HG03354 (cell line): ENCODE measurements around the gene CSNK1G2.

Experiments used
- ATAC-seq: cut with Tn5 transposase; IDR thresholded peaks from one replicate; pipeline ENCODE4 v1.9.1; 2021; ENCODE audit warnings: mild to moderate bottlenecking; ENCODE audit not compliant: unreplicated experiment, poor library complexity, severe bottlenecking

The CSNK1G2 gene

DNA sequence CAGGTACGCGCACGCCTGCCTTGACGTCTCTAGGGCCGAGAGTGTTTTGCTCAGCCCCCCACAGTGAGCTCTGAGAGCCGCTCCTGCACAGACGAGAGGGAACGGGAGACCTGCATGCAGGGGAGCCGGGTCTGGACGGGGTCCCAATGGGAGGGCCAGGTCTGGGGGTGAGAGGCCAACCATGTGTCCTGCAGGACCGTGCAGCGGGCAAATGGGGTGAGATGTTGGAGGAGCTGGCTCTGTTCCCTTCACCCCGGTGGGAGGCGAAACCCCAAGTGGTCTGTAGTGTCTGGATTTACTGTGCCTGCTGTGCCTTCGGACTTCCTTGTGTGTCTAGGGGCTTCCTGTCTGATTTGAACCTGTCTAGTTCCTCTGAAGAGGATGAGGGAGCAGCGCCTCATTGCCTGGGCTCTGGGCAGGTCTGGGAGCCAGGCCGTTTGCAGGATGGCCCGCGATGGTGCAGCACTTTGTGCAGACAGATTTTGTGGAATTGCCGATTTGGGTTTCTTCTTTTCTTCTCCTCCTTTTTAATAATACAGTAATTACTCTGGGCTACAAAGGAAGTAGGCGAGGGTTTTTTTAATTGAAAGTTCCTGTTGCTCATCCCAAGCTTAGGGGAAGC lies 2.1 kb downstream of the CSNK1G2 start:
- no peak for ATAC-seq

DNA sequence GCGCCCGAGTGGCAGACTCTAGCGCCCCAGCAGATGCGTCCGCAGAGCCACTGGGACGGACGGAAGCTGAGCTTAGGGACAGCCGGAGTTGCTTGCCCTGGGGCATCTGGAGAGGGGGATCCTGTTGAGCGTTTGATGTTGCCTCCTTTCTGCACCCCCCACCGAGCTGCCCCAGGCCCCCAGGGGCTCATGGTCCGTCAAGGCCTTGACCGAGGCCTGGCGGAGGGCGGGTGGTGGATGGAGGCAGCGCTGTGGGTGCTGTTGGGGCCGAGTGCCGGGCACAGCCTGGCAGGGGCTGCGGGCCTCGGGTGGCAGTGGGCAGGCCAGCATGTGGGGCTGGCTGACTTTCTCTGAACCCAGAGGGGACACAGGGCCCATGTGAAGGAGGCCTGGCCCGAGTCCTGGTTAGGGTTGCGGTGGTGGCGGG lies 2.7 kb downstream of the CSNK1G2 start:
- ATAC-seq, result no peak

DNA sequence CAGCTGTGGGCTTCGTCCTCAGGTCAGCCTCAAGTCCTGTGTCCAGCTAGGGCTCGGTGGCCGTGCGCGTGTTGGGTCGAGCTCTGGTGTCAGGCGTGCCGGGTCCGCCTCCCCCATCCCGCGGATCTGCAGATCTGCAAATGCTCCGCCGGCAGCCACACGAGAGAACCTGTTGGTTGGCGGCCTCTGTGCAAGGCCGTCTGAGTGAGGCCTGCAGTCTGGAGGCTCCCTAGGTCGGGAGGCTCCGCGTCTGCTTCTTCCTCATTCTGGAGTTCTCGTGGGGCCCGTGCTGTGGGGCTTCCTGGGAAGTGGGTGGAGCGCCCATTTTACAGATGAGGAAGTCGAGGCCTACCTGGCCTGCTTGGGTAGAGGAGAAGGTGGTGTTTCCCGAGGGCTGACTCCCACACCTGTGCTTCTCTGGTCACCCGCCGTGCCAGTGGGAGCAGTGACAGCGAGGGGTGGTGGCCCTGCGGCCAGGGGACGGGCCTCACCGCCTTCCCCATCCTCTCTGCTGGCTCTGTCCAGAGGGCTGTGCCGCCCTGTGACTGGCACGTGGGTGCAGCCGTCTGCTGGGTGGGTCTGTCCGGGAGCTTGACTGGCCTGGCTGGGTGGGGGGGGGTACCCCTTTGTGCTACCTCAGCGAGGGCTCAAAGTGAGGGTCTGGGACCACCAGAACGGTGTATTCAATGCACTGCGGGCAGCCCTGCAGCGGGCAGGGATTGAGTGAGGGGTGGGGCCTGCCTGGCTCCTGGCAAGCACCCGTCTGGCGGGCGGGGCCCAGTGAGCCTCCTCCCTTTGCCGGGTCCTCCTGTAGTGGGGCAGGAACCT lies 3.3 kb downstream of the CSNK1G2 start:
- ATAC-seq, result no peak

DNA sequence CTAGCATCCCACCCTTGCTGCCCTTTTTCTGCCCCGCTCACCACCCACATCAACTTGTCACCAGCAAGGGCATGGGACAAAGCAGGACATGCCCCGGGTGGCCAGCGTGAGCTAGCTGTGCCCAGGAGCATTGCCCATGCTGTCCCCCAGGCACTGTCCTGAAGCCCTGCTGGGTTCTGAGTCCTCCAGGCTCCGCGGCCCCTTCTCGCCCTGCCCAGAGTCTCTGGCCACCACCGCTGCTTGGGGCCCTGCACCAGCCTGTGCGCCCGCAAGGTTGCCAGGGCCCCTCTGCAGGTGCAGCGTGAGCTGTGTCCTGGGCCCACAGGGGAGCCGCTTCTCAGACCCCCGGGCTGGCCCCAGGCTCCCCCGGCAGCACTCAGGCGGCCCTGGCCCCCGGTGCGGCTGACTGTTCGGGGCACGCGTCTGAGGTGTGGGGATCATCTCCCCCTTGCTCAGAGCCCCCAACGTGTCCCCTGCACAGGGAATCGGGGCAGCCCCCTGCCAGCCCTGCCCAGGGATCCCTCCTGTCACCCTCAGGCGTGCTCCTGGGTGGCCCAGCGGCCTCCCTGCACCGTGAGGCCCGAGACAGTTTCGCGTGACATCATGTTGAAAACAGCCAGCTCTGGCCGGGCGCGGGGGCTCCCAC lies 4.1 kb downstream of the CSNK1G2 start:
- ATAC-seq, result no peak

DNA sequence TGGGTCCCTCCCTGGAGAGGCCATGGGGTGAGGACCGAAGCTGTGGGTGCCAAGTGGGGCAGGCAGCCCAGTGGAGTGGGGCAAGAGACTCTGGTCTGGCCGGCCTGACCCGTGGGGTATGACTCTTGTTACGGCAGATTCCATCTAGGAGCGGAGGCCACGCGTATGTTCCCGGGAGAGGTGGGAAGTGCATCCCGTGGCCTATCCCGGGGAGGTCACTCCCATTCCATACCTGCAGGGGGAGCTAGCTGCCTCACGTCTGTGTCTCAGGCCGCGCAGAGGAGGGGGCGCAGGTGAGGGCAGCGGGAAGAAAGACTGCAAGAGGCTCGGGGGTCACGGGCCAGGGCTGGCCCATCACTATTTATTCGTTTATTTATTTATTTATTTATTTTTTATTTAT lies 4.9 kb downstream of the CSNK1G2 start:
- no peak for ATAC-seq

DNA sequence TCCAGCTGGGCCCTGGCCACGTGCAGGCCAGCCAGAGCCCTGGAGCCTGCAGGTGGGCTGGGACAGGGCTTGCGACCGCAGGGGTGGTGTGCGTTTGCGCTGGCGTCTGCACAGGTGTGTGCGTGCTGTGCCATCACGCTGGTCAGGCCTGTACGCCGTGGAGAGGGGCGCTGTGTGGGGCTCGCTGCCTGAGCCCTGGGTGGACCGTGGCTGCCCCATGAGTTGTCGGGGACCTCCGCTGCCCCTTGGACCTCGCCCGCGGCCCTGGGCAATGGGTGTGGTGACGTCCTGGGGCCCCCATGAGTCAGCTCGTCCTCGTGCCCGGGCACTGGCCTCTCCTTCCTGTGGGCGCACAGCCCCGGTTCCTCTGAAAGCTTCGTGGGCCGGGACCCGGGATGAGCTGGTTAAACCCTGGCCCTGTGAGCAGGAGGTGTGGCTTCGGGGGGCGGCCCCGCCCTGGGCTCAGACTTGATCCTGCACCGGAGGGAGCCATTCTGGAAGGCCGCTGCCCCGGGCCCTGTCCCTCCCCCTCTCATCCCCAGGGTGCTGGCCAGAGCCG lies 6.8 kb downstream of the CSNK1G2 start:
- ATAC-seq, result no peak

DNA sequence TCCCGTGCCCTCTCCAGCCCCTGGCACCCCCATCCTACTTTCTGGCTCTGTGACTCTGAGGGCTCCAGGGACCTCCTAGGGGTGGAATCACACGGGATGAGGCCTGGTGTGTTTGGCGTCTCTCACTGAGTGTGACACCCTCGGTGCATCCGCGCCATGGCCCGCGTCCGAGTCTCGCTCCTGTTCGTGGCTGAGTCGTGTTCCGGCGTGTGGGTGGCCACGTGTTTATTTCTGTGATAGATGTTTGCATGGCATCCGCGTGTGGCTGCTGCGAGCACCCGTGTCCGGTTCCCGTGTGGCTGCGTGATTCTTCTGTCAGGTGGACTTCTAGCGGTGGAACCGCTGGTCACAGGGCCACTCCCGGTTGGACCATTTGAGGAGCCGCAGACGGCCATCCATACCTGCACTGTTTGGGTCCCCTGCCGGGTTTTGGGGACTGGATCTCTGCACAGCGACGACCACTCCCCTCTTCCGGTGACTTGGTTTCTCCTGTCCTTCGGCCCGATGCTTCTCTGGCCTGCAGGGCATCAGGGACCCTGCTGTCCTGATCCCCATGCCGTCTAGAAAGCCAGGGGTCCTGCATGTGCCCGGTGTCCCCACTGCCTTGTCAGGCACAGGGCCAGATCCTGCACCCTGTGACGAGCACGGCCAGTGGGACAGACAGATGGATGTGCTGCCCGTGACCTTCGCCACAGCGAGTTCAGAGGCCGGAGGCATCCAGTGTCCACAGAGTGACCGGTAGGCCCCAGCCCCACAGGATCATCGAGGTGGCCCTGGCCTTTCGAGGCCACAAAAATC lies 8.5 kb downstream of the CSNK1G2 start:
- ATAC-seq, result no peak

DNA sequence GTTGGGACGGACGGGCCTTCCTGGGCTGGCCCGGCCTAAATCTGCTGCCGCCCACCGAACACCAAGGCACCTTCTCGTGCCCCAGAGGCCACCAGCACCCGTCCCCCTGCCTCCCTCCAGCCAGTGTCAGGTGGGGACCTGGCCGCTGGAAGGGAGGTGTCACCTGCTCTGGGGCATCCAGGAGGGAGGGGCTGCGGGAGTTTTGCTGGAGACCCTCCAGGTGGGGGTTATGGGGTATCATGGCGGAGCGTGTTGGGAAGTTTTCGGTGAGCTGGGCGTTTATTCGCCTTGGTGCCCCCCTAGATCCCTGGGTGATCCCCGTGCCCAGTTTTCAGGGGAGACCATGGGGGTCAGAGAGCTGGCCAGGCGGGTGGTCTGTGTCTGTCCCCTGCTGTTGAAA lies 9.7 kb downstream of the CSNK1G2 start:
- no peak for ATAC-seq

DNA sequence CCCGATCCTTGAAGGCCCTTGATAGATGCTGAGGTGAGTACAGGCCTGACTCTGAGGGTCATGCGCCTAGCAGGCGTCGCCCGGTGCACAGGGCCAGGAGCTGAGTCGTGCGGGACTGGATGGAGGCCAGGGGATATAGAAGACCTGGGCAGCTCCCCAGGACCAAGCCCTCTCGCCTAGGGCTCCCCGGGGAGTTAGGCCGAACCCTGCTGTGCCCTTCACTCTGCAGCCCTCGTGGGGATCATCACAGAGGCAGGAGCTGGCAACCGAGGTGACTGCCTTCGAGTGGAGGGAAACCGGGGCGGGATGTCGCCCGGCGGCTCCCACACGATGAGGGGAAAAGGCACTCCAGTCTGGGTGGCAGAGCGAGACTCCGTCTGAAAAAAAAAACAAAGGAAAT lies 11.7 kb downstream of the CSNK1G2 start:
- no peak for ATAC-seq

DNA sequence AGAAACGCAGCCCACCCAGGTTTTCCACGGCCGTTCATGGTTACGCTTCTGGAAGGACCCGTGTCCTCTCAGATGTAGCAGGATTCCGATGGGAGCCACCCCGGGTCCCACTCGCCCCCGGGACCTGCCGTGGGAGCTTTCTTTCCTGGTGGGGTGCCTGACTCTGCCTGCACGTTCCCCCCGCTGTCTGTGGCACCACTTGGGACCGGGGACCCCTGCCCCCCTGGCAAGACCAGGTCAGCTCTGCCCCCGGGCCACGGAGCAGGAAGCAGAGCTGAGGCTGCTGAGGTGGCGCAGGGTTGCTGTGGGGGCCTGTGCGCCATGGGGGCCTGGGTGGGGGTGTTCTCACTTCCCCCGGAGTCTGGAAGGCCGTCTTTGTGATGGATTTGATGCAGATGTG lies 12.1 kb downstream of the CSNK1G2 start:
- ATAC-seq, result no peak

DNA sequence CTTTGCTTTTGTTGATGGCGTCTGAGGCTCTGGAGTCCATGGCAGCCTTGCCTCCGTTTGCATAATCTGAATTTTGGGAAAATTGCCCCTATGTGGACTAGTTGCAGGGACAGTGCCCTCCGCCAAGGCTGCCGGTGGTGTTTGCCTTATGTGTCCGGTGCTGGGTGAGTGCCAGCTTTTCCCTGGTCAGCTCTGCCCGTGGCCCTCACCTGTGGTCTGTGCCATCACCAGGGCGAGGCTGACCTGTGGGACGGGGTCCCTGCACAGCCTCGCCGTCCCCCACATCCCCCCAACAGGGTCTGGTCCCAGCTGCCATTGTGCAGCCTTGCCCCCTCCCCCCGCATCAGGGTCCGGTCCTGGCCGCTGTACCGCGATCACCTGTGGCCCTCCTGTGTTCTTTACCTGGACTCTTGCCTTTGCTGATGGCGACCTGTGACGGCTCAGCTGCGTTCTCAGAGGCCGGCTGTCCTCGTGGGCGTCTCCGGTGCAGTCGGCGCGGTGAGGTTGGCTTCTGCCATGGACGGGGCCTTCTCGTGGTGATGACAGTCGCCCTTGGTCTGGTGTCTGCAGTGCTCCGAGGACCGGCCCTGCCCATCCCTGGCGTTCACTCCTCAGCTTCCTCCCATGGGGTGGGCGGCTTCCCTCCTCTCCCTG lies 12.6 kb downstream of the CSNK1G2 start:
- ATAC-seq, result no peak

DNA sequence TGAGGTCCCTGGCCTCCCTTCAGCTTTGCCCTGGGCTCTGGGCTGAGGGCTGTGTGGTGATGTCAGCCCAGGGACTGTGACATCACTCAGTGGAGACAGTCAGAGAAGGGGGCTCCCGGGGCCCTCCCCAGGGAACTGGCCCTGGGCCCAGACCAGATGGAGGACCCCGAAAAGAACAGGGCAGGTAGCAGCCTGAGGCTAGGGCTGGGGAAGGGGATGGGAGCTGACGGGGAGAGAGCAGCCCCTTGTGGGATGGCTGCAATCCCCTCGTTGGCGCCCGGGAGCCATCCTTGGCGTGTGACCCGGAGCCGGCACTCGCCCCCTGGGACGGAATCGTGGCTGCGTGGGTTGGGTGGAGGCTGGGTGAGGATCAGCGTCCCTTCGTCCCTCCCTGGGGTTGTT lies 13.6 kb downstream of the CSNK1G2 start:
- no peak for ATAC-seq

DNA sequence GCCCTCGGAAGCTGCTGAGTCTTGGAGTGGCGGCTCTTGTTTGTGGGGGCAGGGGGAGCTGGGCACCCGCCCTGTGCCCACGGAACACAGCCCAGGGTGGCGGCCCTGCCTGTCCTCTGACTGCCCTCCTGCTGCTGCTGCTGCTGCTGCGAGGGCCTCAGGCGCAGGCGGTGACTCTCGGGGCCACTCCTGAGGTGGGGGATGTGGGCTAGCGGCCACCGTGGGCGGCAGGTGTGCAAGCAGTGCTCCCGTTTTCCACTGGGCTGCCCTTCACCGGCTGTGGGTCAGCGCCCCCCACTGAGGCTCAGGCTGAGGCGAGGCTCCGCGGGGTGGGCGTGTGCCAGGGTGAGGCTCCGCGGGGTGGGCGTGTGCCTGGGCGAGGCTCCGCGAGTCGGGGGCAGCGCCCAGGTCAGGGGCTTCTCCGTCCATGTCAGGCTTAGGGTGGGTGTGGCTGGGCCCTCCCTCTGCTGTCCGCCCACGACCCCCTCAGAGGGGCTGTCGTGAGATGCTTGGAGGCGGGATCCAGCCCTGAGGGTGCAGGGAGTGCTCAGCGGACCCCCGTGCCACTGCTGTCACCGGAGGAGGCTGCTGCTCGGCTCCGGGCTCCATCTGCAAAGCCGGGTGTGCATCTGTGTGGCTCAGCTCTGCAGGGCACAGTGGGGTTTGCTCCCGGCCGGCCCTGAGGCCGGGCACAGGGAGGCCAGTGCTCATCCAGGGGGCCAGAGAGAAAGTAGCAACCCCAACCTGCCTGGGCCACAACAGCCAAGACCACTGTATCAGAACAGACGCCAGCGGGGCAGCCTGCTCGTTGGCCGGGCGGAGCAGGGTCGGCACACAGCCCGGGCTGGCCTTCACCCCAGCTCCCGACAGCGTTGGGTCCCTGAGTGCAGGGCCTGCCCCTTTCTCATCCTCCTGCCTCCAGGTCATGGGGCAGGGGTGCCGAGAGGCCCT lies 14.5 kb downstream of the CSNK1G2 start:
- ATAC-seq, result no peak

DNA sequence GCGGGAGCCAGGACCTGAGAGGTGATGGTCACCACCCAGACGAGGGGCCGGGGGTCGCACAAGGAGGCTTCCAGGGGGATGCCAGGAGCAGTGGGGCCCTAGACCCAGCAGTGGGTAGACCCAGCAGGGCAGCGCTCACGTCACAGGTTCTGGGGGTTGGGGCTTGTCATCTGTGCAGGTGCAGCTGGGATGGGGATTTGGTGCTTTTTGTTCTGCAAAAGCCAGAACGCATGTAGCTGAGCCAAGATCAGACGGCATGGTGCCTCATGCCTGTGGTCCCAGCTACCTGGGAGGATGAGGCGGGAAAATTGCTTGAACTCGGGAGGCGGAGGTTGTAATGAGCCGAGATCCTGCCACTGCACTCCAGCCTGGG lies 15.1 kb downstream of the CSNK1G2 start:
- ATAC-seq, result no peak

DNA sequence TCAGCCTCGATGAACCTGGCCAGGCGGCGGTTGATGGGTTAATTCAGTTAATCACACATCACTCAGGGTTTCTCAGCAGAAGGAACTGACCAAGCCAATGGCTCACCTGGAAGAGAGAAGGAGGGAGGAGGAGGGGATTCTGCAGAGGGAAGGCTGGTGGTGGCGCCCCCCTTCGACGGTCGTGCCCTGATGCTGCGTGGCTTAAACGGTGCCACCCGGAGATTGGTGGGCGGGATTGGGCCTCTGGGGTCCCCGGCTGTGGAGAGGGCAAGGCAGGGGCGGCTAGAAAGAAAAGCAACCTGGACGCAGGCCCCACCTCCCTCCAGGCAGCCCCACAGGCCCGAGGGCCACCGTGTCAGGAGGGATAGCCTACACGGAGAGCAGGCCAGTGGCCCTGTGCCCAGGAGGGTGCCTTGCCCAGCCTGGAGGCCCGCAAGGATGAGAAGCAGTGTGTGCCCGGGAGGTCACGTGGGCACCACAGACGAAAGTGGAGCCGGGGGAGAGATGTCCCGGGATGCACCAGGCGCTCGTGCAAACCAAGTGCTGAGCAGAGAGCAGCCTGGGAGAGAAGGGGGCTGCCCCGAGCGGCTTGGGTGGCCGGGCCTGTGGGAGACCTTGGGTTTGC lies 16.0 kb downstream of the CSNK1G2 start:
- ATAC-seq, result no peak

DNA sequence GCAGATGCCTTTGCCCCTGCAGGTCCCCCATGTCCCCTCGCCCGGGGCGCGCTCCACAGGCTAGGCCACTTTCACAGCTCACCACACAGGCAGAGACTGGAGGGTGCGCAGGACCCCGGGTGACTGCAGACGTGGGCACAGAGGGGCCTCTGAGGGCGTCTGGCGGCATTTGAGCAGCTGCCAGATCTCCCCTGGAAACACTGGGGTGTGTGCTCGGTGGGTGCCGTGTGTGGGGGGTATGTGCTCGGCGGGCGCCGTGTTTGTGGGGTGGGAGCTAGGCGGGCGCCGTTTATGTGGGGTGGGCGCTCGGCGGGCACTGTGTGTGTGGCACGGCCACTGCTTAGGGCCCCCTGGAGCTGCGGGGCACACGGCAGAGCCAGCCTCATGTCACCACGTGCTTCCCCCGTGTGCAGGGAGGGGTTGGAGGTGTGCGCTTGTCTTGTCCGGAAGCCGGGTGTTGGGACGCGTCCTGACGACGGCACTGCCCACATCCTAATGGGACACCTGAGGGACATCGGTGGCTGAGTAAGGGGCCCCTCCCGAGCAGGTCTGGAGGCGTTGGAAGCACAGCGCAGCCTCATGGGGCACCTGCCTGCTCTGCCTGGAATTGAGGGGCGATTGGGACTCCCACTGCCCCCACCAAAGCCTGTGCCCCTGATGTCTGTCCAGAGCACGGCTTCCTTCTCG lies 16.7 kb downstream of the CSNK1G2 start:
- no peak for ATAC-seq

DNA sequence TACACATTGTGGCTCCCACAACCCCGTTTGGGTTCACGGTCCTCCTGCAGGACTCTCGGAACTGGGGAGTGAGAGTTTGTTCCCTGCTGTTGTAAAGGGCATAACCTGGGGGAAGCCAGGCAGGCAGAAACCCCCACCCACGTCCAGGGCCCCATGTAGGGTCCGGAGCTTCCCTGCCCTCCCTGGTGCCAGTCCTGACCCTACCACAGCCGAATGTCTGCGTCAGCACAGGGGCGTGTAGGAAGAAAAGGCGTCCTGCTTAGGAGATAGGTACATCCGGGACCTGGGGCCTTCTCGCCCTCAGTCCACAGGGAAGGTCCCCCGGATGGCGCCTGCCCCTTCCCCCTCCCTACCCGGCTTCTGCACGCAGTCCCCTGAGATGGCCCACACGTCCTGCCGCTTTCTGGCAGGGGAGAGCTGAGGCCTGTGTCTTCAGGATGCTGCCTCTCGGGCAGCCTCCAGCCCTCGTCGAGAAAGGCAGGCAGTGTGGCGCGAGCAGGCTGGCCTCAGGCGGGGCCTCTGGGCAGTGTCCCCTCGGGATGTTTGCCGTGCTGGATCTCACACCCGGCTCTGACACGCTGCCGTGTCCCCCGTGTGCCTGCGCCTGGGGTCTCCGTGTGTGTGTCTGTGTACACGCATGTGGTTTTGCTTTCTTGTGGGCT lies 19.1 kb downstream of the CSNK1G2 start:
- ATAC-seq, result no peak
